ENCODE data around the gene NLRP12.
"Not testable (repeated sequence)": the region's sequence is repeated elsewhere in the genome, so short reads cannot be mapped to it uniquely, and the experiment has no call there.

NLRP12 gene

DNA sequence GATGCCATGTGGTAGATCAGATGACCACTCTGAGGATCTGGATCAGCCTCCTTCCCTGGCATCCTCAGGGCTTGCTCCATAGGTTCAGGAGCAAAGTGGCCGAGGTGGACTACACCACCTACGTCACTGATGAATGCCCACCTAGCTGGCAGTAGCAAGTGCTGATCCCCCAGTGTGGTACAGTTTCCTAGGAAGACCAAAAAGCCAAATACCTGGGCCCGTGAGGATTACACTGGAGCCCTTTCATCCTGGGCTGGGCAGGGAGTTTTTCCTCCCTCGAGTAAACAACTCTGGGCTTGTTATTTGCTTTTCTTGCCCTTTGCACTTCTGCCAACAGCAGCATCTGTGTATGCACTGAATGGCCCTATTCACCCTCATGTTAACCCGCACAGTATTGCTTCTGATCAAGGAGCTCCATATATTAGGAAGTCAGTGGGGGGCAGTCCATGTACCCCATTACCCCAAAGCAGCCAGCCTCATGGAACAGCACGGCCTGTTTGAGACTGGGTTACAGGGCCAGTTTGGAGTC lies 40.3 kb upstream of the NLRP12 start:
- no peak for DNase-seq (ENCODE audit: low read depth)
- TF ChIP-seq CTCF (IDR thresholded peaks at IDR 0.05; ENCODE audit: low read depth, low read length, missing control alignments) = no peak
- in situ Hi-C loops (cut with HindIII; ENCODE audit: low sequenced_read_pairs) = no loop called here
- no peak overlapping the region for H3K4me3 ChIP-seq (ENCODE audit: low read depth, low read length)

DNA sequence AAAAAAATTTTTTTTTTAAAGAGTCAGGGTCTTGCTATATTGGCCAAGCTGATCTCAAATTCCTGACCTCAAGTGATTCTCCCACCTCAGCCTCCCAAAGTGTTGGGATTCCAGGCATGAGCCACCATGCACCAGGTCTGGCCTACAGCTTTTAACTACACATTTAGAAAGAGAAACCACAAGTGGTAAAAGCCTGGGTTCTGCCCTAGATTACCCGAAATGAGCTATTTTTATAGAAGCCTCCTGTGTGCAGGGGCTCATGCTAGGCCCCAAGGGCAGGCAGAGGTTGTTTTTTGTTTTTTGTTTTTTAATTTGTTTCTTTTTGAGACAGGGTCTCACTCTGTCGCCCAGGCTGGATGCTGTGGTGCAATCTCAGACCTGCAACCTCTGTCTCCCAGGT lies 29.6 kb upstream of the NLRP12 start:
- no peak for DNase-seq (ENCODE audit: low read depth)
- no peak overlapping the region for H3K4me3 ChIP-seq (ENCODE audit: low read depth, low read length)
- in situ Hi-C loops (cut with HindIII; ENCODE audit: low sequenced_read_pairs) = no loop called here
- TF ChIP-seq CTCF (IDR thresholded peaks at IDR 0.05; ENCODE audit: low read depth, low read length, missing control alignments) = no peak

DNA sequence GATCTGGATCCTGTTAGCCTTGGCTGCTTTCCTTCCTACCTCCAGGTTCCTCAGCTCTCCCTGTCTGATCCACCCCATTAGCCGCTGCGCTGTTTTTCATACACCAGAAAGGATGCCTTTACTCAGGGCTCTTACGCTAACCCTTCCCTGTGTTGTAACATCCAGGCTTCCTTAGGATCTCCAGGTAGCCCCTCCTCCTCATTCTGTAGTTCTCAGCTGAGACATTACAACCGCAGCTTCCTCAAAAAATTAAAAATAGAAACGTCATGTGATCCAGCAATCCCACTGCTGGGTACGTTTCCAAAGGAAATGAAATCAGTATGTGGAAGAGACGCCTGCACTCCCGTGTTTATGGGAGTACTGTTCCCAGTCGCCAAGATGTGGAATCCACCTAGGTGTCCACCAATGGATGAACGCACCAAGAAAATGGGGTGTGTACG lies 25.1 kb upstream of the NLRP12 start:
- no peak overlapping the region for H3K4me3 ChIP-seq (ENCODE audit: low read depth, low read length)
- no peak for TF ChIP-seq CTCF (IDR thresholded peaks at IDR 0.05; ENCODE audit: low read depth, low read length, missing control alignments)
- in situ Hi-C loops (cut with HindIII; ENCODE audit: low sequenced_read_pairs) = no loop called here
- no peak for DNase-seq (ENCODE audit: low read depth)

DNA sequence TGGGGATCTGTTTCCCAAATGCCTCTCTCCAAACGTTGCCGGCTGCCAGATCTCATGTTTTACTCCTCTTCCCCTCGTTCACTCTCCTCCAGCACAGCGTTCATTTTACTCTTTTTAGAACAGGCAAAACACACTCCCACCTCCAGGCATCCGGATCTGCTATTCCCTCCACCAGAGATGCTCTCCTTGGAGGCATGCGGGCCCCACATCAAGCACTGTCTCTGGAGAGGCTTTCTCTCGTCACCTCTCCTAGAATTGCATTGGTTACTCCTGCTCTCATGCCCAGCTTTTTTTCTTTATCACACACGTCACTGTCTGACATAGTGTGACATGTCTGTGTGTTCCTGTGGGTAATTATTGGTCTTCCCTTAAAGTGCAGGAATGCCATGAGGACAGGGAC lies 23.4 kb upstream of the NLRP12 start:
- in situ Hi-C loops (cut with HindIII; ENCODE audit: low sequenced_read_pairs) = no loop called here
- TF ChIP-seq CTCF (IDR thresholded peaks at IDR 0.05; ENCODE audit: low read depth, low read length, missing control alignments) = no peak
- DNase-seq (ENCODE audit: low read depth) = no peak
- H3K4me3 ChIP-seq (ENCODE audit: low read depth, low read length) = no peak overlapping the region

DNA sequence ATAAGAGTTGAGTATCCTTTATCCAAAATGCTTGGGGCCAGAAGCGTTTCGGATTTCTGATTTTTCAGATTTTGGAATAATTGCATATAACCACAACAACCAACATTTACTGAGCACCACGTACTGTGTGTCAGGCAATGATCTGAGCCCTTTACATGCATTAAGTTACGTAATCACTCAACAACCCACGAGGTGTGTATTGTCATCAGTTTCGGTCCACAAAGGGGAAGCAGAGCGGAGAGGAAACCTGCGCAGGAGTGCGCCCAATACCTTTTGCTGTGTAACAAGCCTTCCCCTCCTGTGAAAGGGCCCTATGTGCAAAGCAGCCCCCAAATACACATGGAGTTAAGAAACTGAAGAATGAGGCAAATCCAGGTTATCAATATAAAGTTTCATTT lies 20.7 kb upstream of the NLRP12 start:
- in situ Hi-C loops (cut with HindIII; ENCODE audit: low sequenced_read_pairs) = no loop called here
- no peak overlapping the region for H3K4me3 ChIP-seq (ENCODE audit: low read depth, low read length)
- TF ChIP-seq CTCF (IDR thresholded peaks at IDR 0.05; ENCODE audit: low read depth, low read length, missing control alignments) = no peak
- no peak for DNase-seq (ENCODE audit: low read depth)

DNA sequence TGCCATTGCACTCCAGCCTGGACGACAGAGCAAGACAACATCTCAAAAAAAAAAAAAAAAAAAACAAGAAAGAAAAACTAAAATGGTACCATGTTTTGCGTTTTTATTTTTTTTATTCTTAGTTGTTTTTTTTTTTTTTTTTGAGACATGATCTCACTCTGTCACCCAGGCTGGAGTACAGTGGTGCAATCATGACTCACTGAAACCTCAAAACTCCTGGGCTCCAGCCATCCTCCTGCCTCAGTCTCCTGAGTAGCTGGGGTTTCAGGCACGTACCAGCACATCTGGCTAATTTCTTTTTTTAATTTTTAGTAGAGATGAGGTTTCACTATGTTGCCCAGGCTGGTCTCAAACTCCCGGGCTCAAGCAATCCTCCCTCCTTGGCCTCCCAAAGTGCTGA lies 16.8 kb upstream of the NLRP12 start:
- DNase-seq (ENCODE audit: low read depth) = peak; percentile 67
- H3K4me3 ChIP-seq (ENCODE audit: low read depth, low read length); in situ Hi-C loops (cut with HindIII; ENCODE audit: low sequenced_read_pairs): not testable (repeated sequence)

GRCh38 chr19:53840241-53840640 lies 16.1 kb upstream of the NLRP12 start:
- DNase-seq (ENCODE audit: low read depth); H3K4me3 ChIP-seq (ENCODE audit: low read depth, low read length); in situ Hi-C loops (cut with HindIII; ENCODE audit: low sequenced_read_pairs): not testable (repeated sequence)

DNA sequence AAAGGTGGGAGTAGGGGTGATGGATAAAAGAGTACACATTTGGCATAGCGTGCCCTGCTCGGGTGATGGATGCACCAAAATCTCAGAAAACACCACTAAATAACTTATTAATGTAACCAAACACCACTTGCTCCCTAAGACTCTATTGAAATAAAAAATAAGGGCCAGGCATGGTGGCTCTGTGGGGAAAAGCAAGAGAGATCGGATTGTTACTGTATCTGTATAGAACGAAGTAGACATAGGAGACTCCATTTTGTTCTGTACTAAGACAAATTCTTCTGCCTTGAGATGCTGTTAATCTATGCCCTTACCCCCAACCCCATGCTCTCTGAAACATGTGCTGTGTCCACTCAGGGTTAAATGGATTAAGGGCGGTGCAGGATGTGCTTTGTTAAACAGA lies 14.3 kb upstream of the NLRP12 start:
- DNase-seq (ENCODE audit: low read depth); in situ Hi-C loops (cut with HindIII; ENCODE audit: low sequenced_read_pairs): not testable (repeated sequence)

GRCh38 chr19:53832861-53833260 lies 8.7 kb upstream of the NLRP12 start:
- H3K4me3 ChIP-seq (ENCODE audit: low read depth, low read length); DNase-seq (ENCODE audit: low read depth); in situ Hi-C loops (cut with HindIII; ENCODE audit: low sequenced_read_pairs): not testable (repeated sequence)

More for the DNA sequence above, 14.3 kb upstream of the NLRP12 start:
- H3K4me3 ChIP-seq (ENCODE audit: low read depth, low read length) = not testable (repeated sequence)

All from astrocyte of the cerebellum (primary cell).